GM12872 (cell line): Measurements from ENCODE around the gene CCDC154.

Experiments
- TF ChIP-seq, protein P1 (sequence below): IDR thresholded peaks from 3 replicates; pipeline ENCODE4 v1.5.1; 2011; ENCODE audit warnings: low read depth, mild to moderate bottlenecking, low read length, moderate library complexity; ENCODE audit not compliant: insufficient read depth

CCDC154 gene

GRCh38 chr16:1392826-1393225 is 51.5 kb downstream of the CCDC154 start:
- TF ChIP-seq, protein P1, sequence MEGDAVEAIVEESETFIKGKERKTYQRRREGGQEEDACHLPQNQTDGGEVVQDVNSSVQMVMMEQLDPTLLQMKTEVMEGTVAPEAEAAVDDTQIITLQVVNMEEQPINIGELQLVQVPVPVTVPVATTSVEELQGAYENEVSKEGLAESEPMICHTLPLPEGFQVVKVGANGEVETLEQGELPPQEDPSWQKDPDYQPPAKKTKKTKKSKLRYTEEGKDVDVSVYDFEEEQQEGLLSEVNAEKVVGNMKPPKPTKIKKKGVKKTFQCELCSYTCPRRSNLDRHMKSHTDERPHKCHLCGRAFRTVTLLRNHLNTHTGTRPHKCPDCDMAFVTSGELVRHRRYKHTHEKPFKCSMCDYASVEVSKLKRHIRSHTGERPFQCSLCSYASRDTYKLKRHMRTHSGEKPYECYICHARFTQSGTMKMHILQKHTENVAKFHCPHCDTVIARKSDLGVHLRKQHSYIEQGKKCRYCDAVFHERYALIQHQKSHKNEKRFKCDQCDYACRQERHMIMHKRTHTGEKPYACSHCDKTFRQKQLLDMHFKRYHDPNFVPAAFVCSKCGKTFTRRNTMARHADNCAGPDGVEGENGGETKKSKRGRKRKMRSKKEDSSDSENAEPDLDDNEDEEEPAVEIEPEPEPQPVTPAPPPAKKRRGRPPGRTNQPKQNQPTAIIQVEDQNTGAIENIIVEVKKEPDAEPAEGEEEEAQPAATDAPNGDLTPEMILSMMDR = no peak

- TF ChIP-seq, protein P1 = no peak
These were observed 54.0 kb downstream of the CCDC154 start for GRCh38 chr16:1390239-1390779.

DNA sequence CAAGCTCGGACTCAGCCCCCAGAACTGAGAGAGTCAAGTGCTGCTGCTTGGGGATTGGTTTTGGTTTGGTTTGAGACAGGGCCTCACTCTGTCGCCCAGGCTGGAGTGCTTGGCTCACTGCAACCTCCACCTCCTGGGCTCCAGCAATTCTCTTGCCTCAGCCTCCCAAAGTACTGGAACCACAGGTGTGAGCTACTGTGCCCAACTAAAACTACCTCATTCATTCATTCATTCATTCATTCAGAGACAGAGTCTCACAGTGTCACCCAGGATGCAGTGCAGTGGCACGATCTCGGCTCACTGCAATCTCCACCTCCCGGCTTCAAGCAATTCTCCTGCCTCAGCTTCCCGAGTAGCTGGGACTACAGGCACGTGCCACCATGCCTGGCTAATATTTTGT is 54.6 kb downstream of the CCDC154 start:
- TF ChIP-seq, protein P1 = no peak

- TF ChIP-seq, protein P1 = no peak
These were observed 57.0 kb downstream of the CCDC154 start for GRCh38 chr16:1387331-1387730.

GRCh38 chr16:1385232-1385631 is 59.1 kb downstream of the CCDC154 start:
- TF ChIP-seq, protein P1 = no peak
